GM12873 (cell line): ENCODE measurements around the gene CNTN6.

Experiments
- CTCF ChIP-seq: IDR thresholded peaks from 2 replicates; pipeline ENCODE4 v1.5.1; 2012; ENCODE audit warnings: low read depth, mild to moderate bottlenecking, moderate library complexity, low read length, control low read depth; ENCODE audit not compliant: insufficient read depth; ENCODE audit errors: missing control alignments

Gene CNTN6

DNA sequence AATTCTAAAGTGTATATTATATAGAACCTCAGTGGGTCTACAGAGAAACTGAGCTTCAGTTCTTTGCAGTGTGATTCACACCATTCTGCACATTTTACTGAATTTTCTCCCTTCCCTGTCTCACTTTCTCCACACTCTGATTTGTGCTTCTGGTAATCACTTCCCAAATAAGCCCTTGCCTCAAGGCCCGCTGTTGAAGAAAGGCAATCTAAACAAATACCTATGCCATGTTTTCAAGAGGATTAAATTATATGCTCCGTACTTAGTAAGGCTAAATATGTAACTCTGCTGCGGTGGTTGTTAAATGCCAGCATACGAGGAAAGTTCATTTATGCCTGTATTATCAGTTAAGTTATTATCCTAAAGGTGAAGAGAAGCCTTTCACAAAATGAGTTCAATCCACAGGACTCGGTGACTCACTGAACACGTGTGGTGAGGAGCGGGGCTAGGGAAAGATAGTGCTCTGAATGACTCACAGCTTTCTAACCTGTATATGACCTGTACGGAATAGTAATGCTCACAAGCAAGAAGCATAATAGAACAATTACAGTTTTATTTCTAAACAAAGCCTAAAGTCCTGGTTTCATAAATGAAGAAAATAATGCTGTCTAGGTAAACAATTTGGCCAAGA, 25.1 kb downstream of the CNTN6 start:
- TF ChIP-seq CTCF, result no peak

DNA sequence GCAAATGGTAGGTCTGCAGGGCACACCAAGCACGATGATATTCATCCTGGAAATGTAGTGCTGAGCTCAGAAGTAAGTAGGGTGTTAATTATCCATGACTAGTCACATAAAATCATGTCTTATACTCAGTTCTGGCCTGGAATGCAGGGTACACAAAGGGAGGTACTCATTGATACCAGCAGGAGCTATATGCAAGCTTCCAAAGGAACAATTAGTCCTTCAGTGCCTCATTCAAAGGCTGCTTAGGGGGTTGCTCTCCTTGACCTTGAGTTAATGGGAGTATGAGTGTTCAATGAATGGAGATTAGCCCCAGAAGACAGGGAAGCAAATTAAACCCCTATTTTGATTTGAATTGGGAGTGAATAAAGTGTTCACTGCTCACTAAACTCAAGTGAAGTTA, 38.3 kb downstream of the CNTN6 start:
- TF ChIP-seq CTCF, result no peak

DNA sequence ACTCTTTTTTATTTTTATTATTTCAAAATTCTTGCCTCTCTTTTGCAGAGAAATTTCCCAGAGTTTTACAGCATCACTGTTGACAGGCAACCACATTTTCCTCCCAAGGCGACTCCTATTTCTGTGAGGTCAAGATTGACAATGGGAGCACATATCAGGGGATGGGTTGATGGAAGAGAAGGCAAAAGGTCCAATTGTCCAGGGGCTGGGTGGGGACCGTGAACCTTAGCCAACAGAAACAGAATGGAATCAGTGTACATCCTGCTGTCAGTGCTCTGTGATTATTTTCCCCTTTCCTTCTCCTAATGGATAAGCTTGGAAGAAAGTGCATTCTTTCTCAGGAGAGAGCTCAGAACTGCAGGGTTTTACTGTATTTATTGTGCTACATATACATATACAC, 42.4 kb downstream of the CNTN6 start:
- TF ChIP-seq CTCF, result no peak

- TF ChIP-seq CTCF, result no peak
Observed at GRCh38 chr3:1138036-1138435, 45.2 kb downstream of the CNTN6 start.

GRCh38 chr3:1139071-1139470, 46.2 kb downstream of the CNTN6 start:
- TF ChIP-seq CTCF, result no peak

DNA sequence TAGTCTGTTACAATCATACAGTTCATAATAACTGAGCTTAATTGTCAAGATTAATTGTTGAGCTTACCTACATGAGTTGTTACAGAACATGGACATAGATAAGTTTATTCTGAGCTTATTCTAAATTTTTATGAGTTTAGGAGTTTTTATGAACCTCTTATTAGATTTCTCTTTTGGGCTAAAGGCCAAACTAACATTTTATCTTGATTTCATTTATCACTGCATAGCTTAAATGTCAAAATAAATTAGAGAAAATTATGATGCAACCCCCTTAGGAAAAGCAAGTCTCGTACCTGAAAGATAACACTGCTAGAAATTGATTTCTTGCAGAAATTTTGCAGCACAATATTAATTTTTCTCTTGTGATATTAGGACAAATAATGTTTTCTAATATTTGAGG, 54.5 kb downstream of the CNTN6 start:
- TF ChIP-seq CTCF, result no peak

DNA sequence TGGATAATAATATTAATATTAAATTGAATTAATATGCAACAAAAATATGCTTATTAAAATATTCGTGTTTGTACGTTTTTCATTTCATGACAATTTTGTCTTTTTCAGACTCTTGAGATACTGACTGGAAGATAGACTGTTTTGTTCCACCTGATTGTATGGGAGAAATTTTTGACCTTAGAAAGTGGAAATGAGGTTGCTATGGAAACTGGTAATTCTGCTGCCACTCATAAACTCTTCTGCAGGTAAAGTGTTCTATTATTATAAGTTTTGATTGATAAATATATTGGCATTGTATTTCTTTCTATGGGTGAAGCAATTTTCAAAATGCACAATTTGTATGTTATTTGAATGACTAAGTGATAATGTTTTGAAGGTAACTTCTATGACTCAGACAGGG, 55.0 kb downstream of the CNTN6 start:
- TF ChIP-seq CTCF, result no peak
